Stimulated activated CD8-positive, alpha-beta memory T cell treated with anti-CD3 and anti-CD28 coated beads, Interleukin-7, amount 100 ng/mL, for 4 hours (primary cell): Measurements from ENCODE around the gene RACGAP1.

ENCODE experiments used
- DNase-seq, 2 donors: peaks; one replicate each; pipeline ENCODE4 v3.0.0-alpha.2; 2020; ENCODE audit warnings: low read depth in 2 of 2

The RACGAP1 gene

GRCh38 chr12:49942921-49943624 is 82.2 kb downstream of the RACGAP1 start:
- no peak for DNase-seq

- no peak for DNase-seq
Measured at GRCh38 chr12:49942512-49942893, 82.8 kb downstream of the RACGAP1 start.

GRCh38 chr12:49941556-49942511 is 83.5 kb downstream of the RACGAP1 start:
- no peak for DNase-seq

GRCh38 chr12:49939707-49940106 is 85.6 kb downstream of the RACGAP1 start:
- no peak for DNase-seq

- no peak for DNase-seq
Measured at GRCh38 chr12:49939307-49939706, 86.0 kb downstream of the RACGAP1 start.
